K562 (cell line): Measurements from ENCODE around the gene ATAD5. TPM values are rescaled to one million over a fixed set of nuclear protein-coding genes. Genes with fewer than 3 reads are reported as not detected.

Experiments used
- CHAMP1 ChIP-seq: fragments of 450-650 bp; IDR thresholded peaks from 2 replicates; pipeline ENCODE4 v1.6.1; 2016; ENCODE audit warnings: mild to moderate bottlenecking
- CREBBP ChIP-seq: IDR thresholded peaks from one replicate; pipeline ENCODE4 v1.6.1; 2012; ENCODE audit warnings: low read depth, mild to moderate bottlenecking, control low read depth, inconsistent platforms, low read length
- ETV5 ChIP-seq: sonication (generic); formaldehyde crosslinking; IDR thresholded peaks from 2 replicates; pipeline ENCODE4 v1.4.0; 2020; ENCODE audit warnings: low read depth, mild to moderate bottlenecking, missing genetic modification reagents
- HNRNPLL ChIP-seq: fragments of 200-400 bp; formaldehyde crosslinking; IDR thresholded peaks from 2 replicates; pipeline ENCODE4 v1.6.1; 2017; ENCODE audit warnings: low read length, low read depth, mild to moderate bottlenecking; ENCODE audit not compliant: poor library complexity, severe bottlenecking
- MAFK ChIP-seq: IDR thresholded peaks from 2 replicates; pipeline ENCODE4 v1.6.1; 2011; ENCODE audit warnings: low read length, improper control_type of control experiment
- MAX ChIP-seq: sonication (generic); formaldehyde crosslinking; IDR thresholded peaks from 2 replicates; pipeline ENCODE4 v1.9.0; 2022; ENCODE audit warnings: mild to moderate bottlenecking, missing genetic modification reagents
- PRDM10 ChIP-seq: fragments of 450-650 bp; IDR thresholded peaks from 2 replicates; pipeline ENCODE4 v1.6.1; 2018; ENCODE audit not compliant: partially characterized antibody
- SFPQ ChIP-seq: fragments of 200-400 bp; formaldehyde crosslinking; IDR thresholded peaks from 2 replicates; pipeline ENCODE4 v1.6.1; 2017; ENCODE audit warnings: mild to moderate bottlenecking, low read depth, low read length, moderate library complexity
- SMAD1 ChIP-seq: fragments of 150-350 bp; IDR thresholded peaks from 2 replicates; pipeline ENCODE4 v1.6.1; 2014; ENCODE audit warnings: low read length, low read depth; ENCODE audit not compliant: partially characterized antibody
- SMAD2 ChIP-seq: fragments of 150-350 bp; IDR thresholded peaks from 2 replicates; pipeline ENCODE4 v1.6.1; 2014; ENCODE audit warnings: low read depth, mild to moderate bottlenecking, low read length
- TEAD4 ChIP-seq, 2 experiments: sonication (generic) in 1 of 2; formaldehyde crosslinking in 1 of 2; IDR thresholded peaks; 2 replicates each; pipeline versions ENCODE4 v1.6.1 to v1.8.0; 2012 to 2022; ENCODE audit warnings: borderline replicate concordance in 1 of 2, inconsistent platforms in 1 of 2, low read length in 1 of 2, mild to moderate bottlenecking in 1 of 2, missing genetic modification reagents in 1 of 2
- ZBTB9 ChIP-seq: fragments of 450-650 bp; formaldehyde crosslinking; IDR thresholded peaks from 2 replicates; pipeline ENCODE4 v1.4.0; 2020; ENCODE audit warnings: mild to moderate bottlenecking, moderate library complexity
- ZNF274 ChIP-seq: IDR thresholded peaks from 2 replicates; pipeline ENCODE4 v1.6.1; 2011; ENCODE audit warnings: low read depth, mild to moderate bottlenecking, low read length, moderate library complexity, borderline replicate concordance
- ZNF41 ChIP-seq: fragments of 250-450 bp; sonication (Bioruptor Pico); conservative IDR thresholded peaks from 2 replicates; pipeline ENCODE4 v1.4.0; 2020; ENCODE audit warnings: mild to moderate bottlenecking
- ZNF707 ChIP-seq: fragments of 250-450 bp; sonication (Bioruptor Pico); conservative IDR thresholded peaks from 2 replicates; pipeline ENCODE4 v1.8.0; 2022; ENCODE audit warnings: inconsistent platforms, mild to moderate bottlenecking, moderate library complexity
- polyA plus RNA-seq, 8 experiments: library from polyadenylated mRNA; depleted of rRNA in 4 of 8; stranded (reverse) in 5 of 8; unstranded in 3 of 8; fragments of >200 nt; fragmentation: Nextera tagmentation in 2 of 8; fragmentation: Illumina TruSeq in 1 of 8; extraction: Ambion mirVana in 2 of 8; extraction: Trizol in 1 of 8; gene quantifications; 2 replicates each; pipeline versions ENCODE4 v1.2.1 to v1.2.3, GENCODE V29; 2011 to 2014; ENCODE audit warnings: inconsistent platforms in 1 of 8, missing spikeins in 1 of 8
- total RNA-seq, 7 experiments: library from RNA; depleted of rRNA in 6 of 7; stranded (reverse); fragments of >200 nt in 6 of 7; fragmentation: Illumina TruSeq in 2 of 7; extraction: Trizol in 2 of 7; gene quantifications; 2 replicates each; pipeline versions ENCODE4 v1.2.1 to v1.2.3, GENCODE V29; 2011 to 2021; ENCODE audit warnings: low replicate concordance in 1 of 7

The ATAD5 gene
- total and polyA plus RNA-seq, 9 of the 15 experiments (the other 6 are each of a cell fraction or from before 2014, with no cell fraction given), result 4.6 to 25.6 (median 19.5) TPM

- TF ChIP-seq CHAMP1 (no peak), SMAD2 (no peak), ZNF41 (CRISPR knock-in tag) (no peak), SMAD1 (no peak), TEAD4 (IDR thresholded peaks at IDR 0.05; ENCODE audit: low read length) (peak; percentile 56; the same call in 1 of the 2 replicates), TEAD4 (CRISPR knock-in tag; IDR thresholded peaks at IDR 0.05; ENCODE audit: borderline replicate concordance) (no peak), ZNF707 (CRISPR knock-in tag) (0 out of 2 replicates have a peak, but pooled peaks have one; percentile 13), CREBBP (no peak), SFPQ (no peak), HNRNPLL (peak; percentile 30), PRDM10 (no peak), ZNF274 (no peak), MAFK (no peak; the same call in 1 of the 2 replicates), ZBTB9 (peak; percentile 67; the same call in 1 of the 2 replicates), ETV5 (peak; percentile 63; the same call in 1 of the 2 replicates), MAX (CRISPR knock-in tag) (peak; percentile 73)
Measured at GRCh38 chr17:30824356-30825145, 7.2 kb upstream of the ATAD5 start, which contains the start of gene CRLF3 (continued).
